ENCODE results near the gene AMELY.

- TF ChIP-seq CTCF (IDR thresholded peaks at IDR 0.05 in 8 of 11, conservative IDR thresholded peaks at IDR 0.05 in 3 of 11) (no peak), POLR2A (IDR thresholded peaks at IDR 0.05) (no peak), POLR2AphosphoS5 (IDR thresholded peaks at IDR 0.05) (no peak)
Measured at GRCh38 chrY:6895236-6895635, 16.3 kb downstream of the AMELY start.

All from spleen (tissue), 7 donors.